CD4-positive, alpha-beta memory T cell (primary cell): Measurements from ENCODE around the gene GRIN1. TPM values are rescaled to one million over a fixed set of nuclear protein-coding genes. Genes with fewer than 3 reads are reported as not detected.

Experiments used
- CTCF ChIA-PET: fragments of 350-600 bp; sonication (Branson Sonifier 250); formaldehyde crosslinking; loops from one replicate; lab custom pipeline; 2021; ENCODE audit warnings: inconsistent platforms; ENCODE audit not compliant: partially characterized antibody; lab: Charles Lee
- POLR2A ChIA-PET: fragments of 350-600 bp; sonication (Branson Sonifier 250); formaldehyde crosslinking; loops from one replicate; lab custom pipeline; 2021; ENCODE audit not compliant: partially characterized antibody; lab: Charles Lee
- DNase-seq, 5 donors: peaks; one replicate each; pipeline versions ENCODE4 v3.0.0 to v3.0.0-alpha.2; 2020 to 2022; ENCODE audit warnings: mixed read lengths in 1 of 5
- H3K27ac ChIP-seq: one replicate; pipeline ENCODE4 v1.7.0; 2013; ENCODE audit warnings: low read depth, low read length
- H3K27me3 ChIP-seq: 2 replicates; pipeline ENCODE4 v1.7.0; 2013; ENCODE audit warnings: mild to moderate bottlenecking, low read length, moderate library complexity; ENCODE audit not compliant: insufficient read depth
- H3K36me3 ChIP-seq: 2 replicates; pipeline ENCODE4 v1.7.0; 2013; ENCODE audit warnings: mild to moderate bottlenecking, low read length, moderate library complexity; ENCODE audit not compliant: insufficient read depth
- H3K4me1 ChIP-seq: 2 replicates; pipeline ENCODE4 v1.7.0; 2013; ENCODE audit warnings: mild to moderate bottlenecking, low read length, moderate library complexity; ENCODE audit not compliant: insufficient read depth
- H3K4me3 ChIP-seq, 2 donors: one replicate each; pipeline ENCODE4 v1.7.0; 2013; ENCODE audit warnings: low read length in 2 of 2, mild to moderate bottlenecking in 1 of 2
- H3K9me3 ChIP-seq, 2 donors: one replicate each; pipeline ENCODE4 v1.7.0; 2013; ENCODE audit warnings: low read length in 2 of 2, control low read depth in 1 of 2; ENCODE audit not compliant: control insufficient read depth in 1 of 2
- H3K27ac Mint-ChIP-seq, 7 donors: one replicate each; pipeline ENCODE4 v1.8.0; 2020 to 2021; ENCODE audit warnings: mixed read lengths in 7 of 7, mild to moderate bottlenecking in 6 of 7, inconsistent platforms in 3 of 7, moderate library complexity in 3 of 7
- H3K27me3 Mint-ChIP-seq, 2 donors: one replicate each; pipeline ENCODE4 v1.8.0; 2020 to 2021; ENCODE audit warnings: mixed read lengths in 2 of 2
- H3K36me3 Mint-ChIP-seq, 2 donors: one replicate each; pipeline ENCODE4 v1.8.0; 2020 to 2021; ENCODE audit warnings: mixed read lengths in 2 of 2, inconsistent platforms in 1 of 2, mild to moderate bottlenecking in 1 of 2
- H3K4me1 Mint-ChIP-seq, 4 donors: one replicate each; pipeline ENCODE4 v1.8.0; 2020 to 2021; ENCODE audit warnings: mixed read lengths in 4 of 4, mild to moderate bottlenecking in 1 of 4
- H3K4me3 Mint-ChIP-seq, 8 donors: one replicate each; pipeline ENCODE4 v1.8.0; 2020 to 2021; ENCODE audit warnings: mixed read lengths in 8 of 8, mild to moderate bottlenecking in 7 of 8, moderate library complexity in 6 of 8, inconsistent platforms in 3 of 8
- H3K9me3 Mint-ChIP-seq, 8 donors: one replicate each; pipeline ENCODE4 v1.8.0; 2020 to 2021; ENCODE audit warnings: mixed read lengths in 8 of 8, mild to moderate bottlenecking in 5 of 8, inconsistent platforms in 3 of 8, moderate library complexity in 1 of 8
- intact Hi-C: fragments of 100-400 bp; cut with micrococcal nuclease; formaldehyde crosslinking; loops from one replicate; pipeline ENCODE4 v1.15.1; 2023
- microRNA-seq: library from miRNA; unstranded; fragments of <30 nt; microRNA quantifications from one replicate; pipeline ENCODE4 v1.2.0, GENCODE V29; 2021; ENCODE audit warnings: borderline replicate concordance, borderline number of aligned reads, borderline microRNAs expressed, mixed read lengths
- polyA plus RNA-seq, 2 donors: library from polyadenylated mRNA; unstranded; fragments of 300-500 nt; fragmentation: Illumina TruSeq; gene quantifications; one replicate each; pipeline ENCODE4 v1.2.3, GENCODE V29; 2021
- total RNA-seq, 2 experiments: library from RNA; stranded (reverse); gene quantifications; one replicate each; pipeline ENCODE4 v1.2.3, GENCODE V29; 2021

GRIN1 gene
- total and polyA plus RNA-seq, 4 experiments from 2014 or later = not detected

- H3K9me3 ChIP-seq = no peaks in the 10 kb centered on the region
- no peak overlapping the region for H3K27ac ChIP-seq
- CTCF ChIA-PET = no interaction called here
- no peaks in the 10 kb centered on the region for H3K36me3 ChIP-seq
- POLR2A ChIA-PET = interaction anchor here (0.9 to 6.8 kb wide), 4 partner anchors 18 to 29 kb away, joined by 3 to 61 read pairs (median 8); partner anchors contain the start of genes ANAPC2, SSNA1 and TPRN
- Mint-ChIP-seq H3K36me3 (no peaks in the 10 kb centered on the region), H3K4me3 (no peak overlapping the region), H3K27ac (no peak overlapping the region), H3K27me3 (no peaks in the 10 kb centered on the region), H3K9me3 (no peaks in the 10 kb centered on the region), H3K4me1 (peaks cover 0 to 4% (median 2%) of the 10 kb centered on the region in 4 donors)
- DNase-seq = no peak
- H3K27me3 ChIP-seq = no peaks in the 10 kb centered on the region
- no peak overlapping the region for H3K4me3 ChIP-seq
- H3K4me1 ChIP-seq = peaks cover 9% of the 10 kb centered on the region
- intact Hi-C loops = no loop called here
Observed at GRCh38 chr9:137218212-137218753, 79.3 kb downstream of the GRIN1 start.

Small RNAs within 50 kb of the gene (microRNA-seq; reads per million reads assigned to microRNA genes)
- gene MIR3621 = not detected

Other genes with a start within 250 kb of the GRIN1 start
Only the 30 nearest of the 31 such genes appear.
- gene C8G, start 193.9 kb upstream of the GRIN1 start, total RNA-seq = 1 to 10 TPM; 2.2 TPM
- under 1 TPM in 1 of 2 donors, not detected in 1; 0.60 TPM for gene C8G, start 193.9 kb upstream of the GRIN1 start, polyA plus RNA-seq
- gene LCN12, start 186.9 kb upstream of the GRIN1 start, total RNA-seq = 1 to 10 TPM in 1 of 2 experiments, under 1 TPM in 1; 0.72 to 1.4 TPM
- not detected for gene LCN12, start 186.9 kb upstream of the GRIN1 start, polyA plus RNA-seq
- gene PTGDS, start 161.7 kb upstream of the GRIN1 start, total RNA-seq = 1 to 10 TPM; 4.8 to 5.1 TPM
- 1 to 10 TPM; 1.7 to 3.8 TPM for gene PTGDS, start 161.7 kb upstream of the GRIN1 start, polyA plus RNA-seq
- gene LCNL1, start 156.2 kb upstream of the GRIN1 start, total RNA-seq = under 1 TPM; 0.14 to 0.17 TPM
- gene LCNL1, start 156.2 kb upstream of the GRIN1 start, polyA plus RNA-seq = not detected
- 100 to 1,000 TPM in 1 of 2 experiments, 10 to 100 TPM in 1; 94.2 to 101 TPM for gene PAXX, start 146.7 kb upstream of the GRIN1 start, total RNA-seq
- 100 to 1,000 TPM in 1 of 2 donors, 10 to 100 TPM in 1; 76.0 to 103 TPM for gene PAXX, start 146.7 kb upstream of the GRIN1 start, polyA plus RNA-seq
- 1 to 10 TPM; 3.1 to 3.7 TPM for gene CLIC3, start 142.6 kb upstream of the GRIN1 start, total RNA-seq
- gene CLIC3, start 142.6 kb upstream of the GRIN1 start, polyA plus RNA-seq = 1 to 10 TPM; 5.0 to 7.8 TPM
- gene ABCA2, start 110.9 kb upstream of the GRIN1 start, total RNA-seq = 10 to 100 TPM; 63.8 to 68.6 TPM
- gene ABCA2, start 110.9 kb upstream of the GRIN1 start, polyA plus RNA-seq = 10 to 100 TPM in 1 of 2 donors, 1 to 10 TPM in 1; 2.6 to 10.8 TPM
- 1 to 10 TPM; 3.4 to 4.6 TPM for gene FUT7, start 107.1 kb upstream of the GRIN1 start, total RNA-seq
- 10 to 100 TPM; 22.6 to 43.8 TPM for gene FUT7, start 107.1 kb upstream of the GRIN1 start, polyA plus RNA-seq
- gene NPDC1, start 93.0 kb upstream of the GRIN1 start, total RNA-seq = 10 to 100 TPM; 20.7 to 21.4 TPM
- 10 to 100 TPM; 22.8 to 32.2 TPM for gene NPDC1, start 93.0 kb upstream of the GRIN1 start, polyA plus RNA-seq
- gene ENTPD2, start 85.1 kb upstream of the GRIN1 start, total RNA-seq = not detected
- not detected for gene ENTPD2, start 85.1 kb upstream of the GRIN1 start, polyA plus RNA-seq
- under 1 TPM; 0.09 to 0.11 TPM for gene SAPCD2, start 68.6 kb upstream of the GRIN1 start, total RNA-seq
- under 1 TPM; 0.10 to 0.15 TPM for gene SAPCD2, start 68.6 kb upstream of the GRIN1 start, polyA plus RNA-seq
- 10 to 100 TPM; 10.6 to 12.5 TPM for gene UAP1L1, start 61.6 kb upstream of the GRIN1 start, total RNA-seq
- 1 to 10 TPM in 1 of 2 donors, under 1 TPM in 1; 0.81 to 2.9 TPM for gene UAP1L1, start 61.6 kb upstream of the GRIN1 start, polyA plus RNA-seq
- gene MAN1B1, start 52.2 kb upstream of the GRIN1 start, total RNA-seq = 10 to 100 TPM; 63.3 to 71.0 TPM
- gene MAN1B1, start 52.2 kb upstream of the GRIN1 start, polyA plus RNA-seq = 10 to 100 TPM; 35.4 to 37.5 TPM
- 100 to 1,000 TPM; 357 to 362 TPM for gene DPP7, start 24.4 kb upstream of the GRIN1 start, total RNA-seq
- 100 to 1,000 TPM; 135 to 206 TPM for gene DPP7, start 24.4 kb upstream of the GRIN1 start, polyA plus RNA-seq
- gene LRRC26, start 30.9 kb downstream of the GRIN1 start, total RNA-seq = not detected
- gene LRRC26, start 30.9 kb downstream of the GRIN1 start, polyA plus RNA-seq = not detected
- gene TMEM210, start 32.9 kb downstream of the GRIN1 start, total RNA-seq = not detected
- gene TMEM210, start 32.9 kb downstream of the GRIN1 start, polyA plus RNA-seq = not detected
- gene ANAPC2, start 49.4 kb downstream of the GRIN1 start, total RNA-seq = 100 to 1,000 TPM; 116 to 125 TPM
- gene ANAPC2, start 49.4 kb downstream of the GRIN1 start, polyA plus RNA-seq = 1 to 10 TPM; 3.2 to 5.7 TPM
- 10 to 100 TPM; 48.6 to 49.5 TPM for gene SSNA1, start 49.5 kb downstream of the GRIN1 start, total RNA-seq
- gene SSNA1, start 49.5 kb downstream of the GRIN1 start, polyA plus RNA-seq = 100 to 1,000 TPM; 117 to 161 TPM
- gene TPRN, start 61.6 kb downstream of the GRIN1 start, total RNA-seq = 1 to 10 TPM; 8.5 to 8.6 TPM
- under 1 TPM; 0.27 to 0.45 TPM for gene TPRN, start 61.6 kb downstream of the GRIN1 start, polyA plus RNA-seq
- gene TMEM203, start 66.5 kb downstream of the GRIN1 start, total RNA-seq = 10 to 100 TPM; 39.5 to 42.9 TPM
- 100 to 1,000 TPM; 129 to 170 TPM for gene TMEM203, start 66.5 kb downstream of the GRIN1 start, polyA plus RNA-seq
- gene NDOR1, start 66.5 kb downstream of the GRIN1 start, total RNA-seq = 10 to 100 TPM; 36.7 to 37.1 TPM
- 1 to 10 TPM; 4.6 to 9.5 TPM for gene NDOR1, start 66.5 kb downstream of the GRIN1 start, polyA plus RNA-seq
- 1 to 10 TPM in 1 of 2 experiments, under 1 TPM in 1; 0.64 to 1.3 TPM for gene RNF208, start 83.1 kb downstream of the GRIN1 start, total RNA-seq
- not detected for gene RNF208, start 83.1 kb downstream of the GRIN1 start, polyA plus RNA-seq
- under 1 TPM in 1 of 2 experiments, not detected in 1; 0.25 TPM for gene CYSRT1, start 86.0 kb downstream of the GRIN1 start, total RNA-seq
- not detected for gene CYSRT1, start 86.0 kb downstream of the GRIN1 start, polyA plus RNA-seq
- gene RNF224, start 88.3 kb downstream of the GRIN1 start, total RNA-seq = not detected
- gene RNF224, start 88.3 kb downstream of the GRIN1 start, polyA plus RNA-seq = not detected
- gene SLC34A3, start 91.7 kb downstream of the GRIN1 start, total RNA-seq = not detected
- not detected for gene SLC34A3, start 91.7 kb downstream of the GRIN1 start, polyA plus RNA-seq
- gene TUBB4B, start 102.1 kb downstream of the GRIN1 start, total RNA-seq = 100 to 1,000 TPM in 1 of 2 experiments, 10 to 100 TPM in 1; 99.8 to 103 TPM
- 10 to 100 TPM; 53.1 to 64.1 TPM for gene TUBB4B, start 102.1 kb downstream of the GRIN1 start, polyA plus RNA-seq
- not detected for gene STPG3, start 112.1 kb downstream of the GRIN1 start, total RNA-seq
- not detected for gene STPG3, start 112.1 kb downstream of the GRIN1 start, polyA plus RNA-seq
- gene NELFB, start 116.2 kb downstream of the GRIN1 start, total RNA-seq = 10 to 100 TPM; 44.3 to 44.9 TPM
- 10 to 100 TPM; 28.3 to 28.7 TPM for gene NELFB, start 116.2 kb downstream of the GRIN1 start, polyA plus RNA-seq
- gene TOR4A, start 138.6 kb downstream of the GRIN1 start, total RNA-seq = 1 to 10 TPM; 2.1 TPM
- gene TOR4A, start 138.6 kb downstream of the GRIN1 start, polyA plus RNA-seq = under 1 TPM; 0.46 to 0.78 TPM
- under 1 TPM; 0.25 to 0.29 TPM for gene NRARP, start 163.1 kb downstream of the GRIN1 start, total RNA-seq
- gene NRARP, start 163.1 kb downstream of the GRIN1 start, polyA plus RNA-seq = not detected